ENCODE measurements around the gene PADI4.
"Not testable (repeated sequence)": the region's sequence is repeated elsewhere in the genome, so short reads cannot be mapped to it uniquely, and the experiment has no call there.

PADI4 gene

DNA sequence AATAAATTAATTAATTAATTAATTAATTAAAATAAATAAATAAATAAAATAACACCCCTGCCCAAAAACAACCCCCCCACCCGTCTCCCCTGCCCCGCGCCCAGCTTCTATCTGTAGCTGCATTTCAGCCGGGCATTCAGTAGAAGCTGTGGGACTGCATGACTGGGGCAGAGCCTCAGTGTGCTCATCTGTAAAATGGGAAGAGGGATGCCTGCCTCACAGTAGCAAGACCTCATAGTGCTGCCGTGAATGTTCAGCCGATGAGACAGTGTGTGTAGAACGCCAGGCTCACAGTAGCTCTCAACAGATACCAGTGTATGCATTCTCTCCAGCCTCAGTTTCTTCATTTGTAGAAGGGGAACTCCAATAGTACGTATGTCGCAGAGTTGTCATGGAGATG, 8.7 kb downstream of the PADI4 start:
- Histone ChIP-seq H3K9ac (no peak overlapping the region), H3K27me3 (no peaks in the 10 kb centered on the region), H3K36me3 (no peaks in the 10 kb centered on the region), H3K4me2 (no peak overlapping the region), H3K27ac (no peak overlapping the region), H3K4me3 (no peak overlapping the region), H3K4me1 (peaks cover 0 to 21% (median 9%) of the 10 kb centered on the region in 10 experiments; a peak in 10 of 20 replicates), H4K20me1 (no peaks in the 10 kb centered on the region), H3K9me3 (replicated peaks in 1 of 11) (peaks cover 0 to 7% (median 0%) of the 10 kb centered on the region in 11 experiments; a peak in 1 of 22 replicates)
- TF ChIP-seq Cebpa-rat (IDR thresholded peaks at IDR 0.05) = no peak

DNA sequence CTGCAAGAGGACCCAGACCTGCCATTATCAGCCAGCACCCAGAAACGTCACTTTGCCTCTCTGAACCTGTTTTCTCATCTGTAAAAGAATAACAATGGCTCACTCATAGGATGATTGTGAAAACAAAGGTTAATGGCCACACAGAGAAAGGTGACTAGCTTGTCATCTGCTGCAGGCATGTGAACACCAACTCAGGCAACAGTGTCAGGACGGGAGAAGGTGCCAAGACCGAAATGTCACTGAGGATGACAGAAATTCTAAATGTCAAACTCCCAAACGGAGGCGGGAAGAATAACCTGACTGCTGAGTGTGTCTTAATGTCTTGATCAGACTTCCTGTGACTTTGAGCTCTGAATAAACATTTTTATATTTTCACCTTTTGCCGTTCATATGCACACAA, 10.3 kb downstream of the PADI4 start:
- H3K9ac ChIP-seq = no peak overlapping the region
- H3K27ac ChIP-seq = no peak overlapping the region
- H3K4me3 ChIP-seq = no peak overlapping the region
- no peak overlapping the region for H3K4me2 ChIP-seq
- peaks cover 0 to 10% (median 0%) of the 10 kb centered on the region in 10 experiments; a peak in 2 of 20 replicates for H3K4me1 ChIP-seq
- H4K20me1 ChIP-seq = no peaks in the 10 kb centered on the region
- no peaks in the 10 kb centered on the region for H3K27me3 ChIP-seq
- peaks cover 0 to 15% (median 0%) of the 10 kb centered on the region in 11 experiments; a peak in 5 of 22 replicates for H3K9me3 ChIP-seq (replicated peaks in 1 of 11)
- no peaks in the 10 kb centered on the region for H3K36me3 ChIP-seq
- TF ChIP-seq Cebpa-rat (IDR thresholded peaks at IDR 0.05) = no peak

DNA sequence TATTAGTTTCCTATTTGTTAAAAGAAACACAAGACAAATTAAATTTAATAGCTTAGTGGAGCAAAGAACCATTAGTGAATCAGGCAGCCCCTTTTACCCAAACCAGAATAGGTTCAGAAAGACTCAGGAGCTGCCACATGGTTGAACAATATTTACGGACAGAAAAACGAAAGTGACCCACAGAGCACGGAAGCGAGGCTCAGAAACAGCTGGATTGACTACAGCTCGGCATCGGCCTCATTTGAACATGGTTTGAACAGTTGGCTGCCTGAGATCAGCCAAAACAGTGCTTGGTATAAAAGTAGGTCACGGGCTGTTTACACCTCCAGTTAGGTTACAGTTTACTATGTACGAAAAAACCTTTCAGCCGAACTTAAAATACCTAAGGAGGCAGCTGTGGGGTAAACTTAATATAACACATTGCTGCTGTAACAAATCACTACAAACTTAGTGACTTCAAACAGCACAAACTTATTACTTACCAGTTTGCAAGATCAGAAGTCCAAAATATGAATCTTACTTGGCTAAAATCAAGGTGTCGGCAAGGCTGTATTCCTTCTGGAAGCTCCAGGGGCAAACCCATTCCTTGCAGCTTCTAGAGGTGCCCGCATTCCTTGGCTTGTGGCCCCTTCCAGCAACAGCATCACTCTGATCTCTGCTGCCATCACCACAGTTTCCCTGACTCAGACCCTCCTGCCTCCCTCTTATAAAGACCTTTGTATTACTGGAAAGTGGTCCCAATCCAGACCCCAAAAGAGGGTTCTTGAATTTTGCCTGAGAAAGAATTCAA, 11.8 kb downstream of the PADI4 start:
- Histone ChIP-seq H3K9me3 (replicated peaks in 1 of 11) (peaks cover 0 to 15% (median 0%) of the 10 kb centered on the region in 11 experiments; a peak in 5 of 22 replicates), H4K20me1 (no peaks in the 10 kb centered on the region), H3K4me2 (no peak overlapping the region), H3K27ac (no peak overlapping the region), H3K36me3 (no peaks in the 10 kb centered on the region), H3K9ac (no peak overlapping the region), H3K27me3 (no peaks in the 10 kb centered on the region), H3K4me3 (no peak overlapping the region), H3K4me1 (no peaks in the 10 kb centered on the region; a peak in 1 of 20 replicates)
- no peak for TF ChIP-seq Cebpa-rat (IDR thresholded peaks at IDR 0.05)

DNA sequence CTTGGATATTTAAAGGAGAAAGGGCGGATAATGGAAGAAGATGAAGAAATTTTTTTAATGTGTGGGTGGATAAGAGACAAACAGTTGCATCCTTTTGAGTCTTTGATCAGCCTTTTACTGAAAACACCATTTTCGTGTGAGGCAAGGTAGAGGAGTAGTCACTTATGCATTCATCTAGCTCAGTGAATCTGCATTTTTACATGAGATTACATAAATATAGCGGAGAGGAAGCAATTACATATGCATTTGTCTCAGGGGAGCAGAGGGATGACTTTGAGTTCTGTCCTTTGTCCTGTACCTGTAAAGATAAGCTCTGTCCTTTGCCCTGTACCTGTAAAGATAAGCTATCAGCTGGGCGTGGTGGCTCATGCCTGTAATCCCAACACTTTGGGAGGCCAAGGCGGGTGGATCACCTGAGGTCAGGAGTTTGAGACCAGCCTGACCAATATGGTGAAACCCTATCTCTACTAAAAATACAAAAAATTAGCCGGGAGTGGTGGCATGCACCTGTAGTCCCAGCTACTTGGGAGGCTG, 13.9 kb downstream of the PADI4 start:
- not testable (repeated sequence) for H3K27me3 ChIP-seq

DNA sequence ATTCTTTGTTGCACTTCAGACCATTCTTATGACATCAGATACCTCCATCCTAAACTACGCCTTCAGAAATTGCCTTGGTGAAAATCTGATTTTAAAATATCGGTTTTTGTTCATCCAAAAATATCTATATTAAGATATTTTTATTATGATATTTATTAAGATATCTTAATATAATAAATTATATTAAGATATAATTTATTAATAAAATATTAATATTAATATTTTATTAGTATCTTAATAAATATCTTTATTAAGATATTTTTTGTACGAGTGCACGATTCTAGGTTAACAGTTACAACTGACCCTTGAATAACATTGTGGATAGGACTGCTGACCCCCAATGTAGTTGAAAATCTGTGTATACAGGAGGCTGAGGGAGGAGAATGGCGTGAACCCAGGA, 20.9 kb downstream of the PADI4 start:
- no peak overlapping the region for H3K9ac ChIP-seq
- H3K4me1 ChIP-seq = no peaks in the 10 kb centered on the region
- no peaks in the 10 kb centered on the region for H3K36me3 ChIP-seq
- no peak overlapping the region for H3K4me2 ChIP-seq
- no peaks in the 10 kb centered on the region for H4K20me1 ChIP-seq
- no peak overlapping the region for H3K4me3 ChIP-seq
- H3K27ac ChIP-seq = no peak overlapping the region
- H3K9me3 ChIP-seq (replicated peaks in 1 of 11) = peaks cover 0 to 18% (median 5%) of the 10 kb centered on the region in 11 experiments; a peak in 6 of 22 replicates
- TF ChIP-seq Cebpa-rat (IDR thresholded peaks at IDR 0.05) = no peak
- no peaks in the 10 kb centered on the region for H3K27me3 ChIP-seq

More for the DNA sequence above, 13.9 kb downstream of the PADI4 start:
- not testable (repeated sequence) for H3K27ac ChIP-seq, H3K9ac ChIP-seq, H3K4me2 ChIP-seq, H3K4me1 ChIP-seq, H4K20me1 ChIP-seq, H3K4me3 ChIP-seq, H3K36me3 ChIP-seq
- peaks cover 0 to 15% (median 0%) of the 10 kb centered on the region in 11 experiments; a peak in 5 of 22 replicates for H3K9me3 ChIP-seq (replicated peaks in 1 of 11)

DNA sequence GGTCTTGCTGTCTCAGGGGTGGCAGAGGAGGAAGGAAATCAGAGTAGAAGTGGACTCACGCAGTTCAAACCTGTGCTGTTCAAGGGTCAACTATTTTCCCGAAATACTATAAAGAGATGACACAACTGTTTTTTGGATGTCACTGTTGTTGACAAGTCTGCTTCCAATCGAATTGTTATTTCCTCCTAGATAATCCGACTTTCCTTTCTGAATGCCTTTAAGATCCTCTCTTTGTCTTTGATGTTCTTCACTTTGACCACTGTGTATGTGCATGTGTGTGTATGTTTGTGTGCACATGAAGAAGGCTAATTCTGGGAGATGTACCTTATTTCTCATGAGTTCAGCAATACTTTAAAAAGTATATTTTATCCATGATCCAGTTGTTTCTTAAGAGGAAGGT, 21.6 kb downstream of the PADI4 start:
- H3K4me3 ChIP-seq = no peak overlapping the region
- no peak for TF ChIP-seq Cebpa-rat (IDR thresholded peaks at IDR 0.05)
- H3K9me3 ChIP-seq (replicated peaks in 1 of 11) = peaks cover 0 to 18% (median 5%) of the 10 kb centered on the region in 11 experiments; a peak in 6 of 22 replicates
- H3K9ac ChIP-seq = no peak overlapping the region
- H3K27ac ChIP-seq = no peak overlapping the region
- no peaks in the 10 kb centered on the region for H3K27me3 ChIP-seq
- H3K4me1 ChIP-seq = no peaks in the 10 kb centered on the region
- H3K4me2 ChIP-seq = no peak overlapping the region
- no peaks in the 10 kb centered on the region for H3K36me3 ChIP-seq
- no peaks in the 10 kb centered on the region for H4K20me1 ChIP-seq

DNA sequence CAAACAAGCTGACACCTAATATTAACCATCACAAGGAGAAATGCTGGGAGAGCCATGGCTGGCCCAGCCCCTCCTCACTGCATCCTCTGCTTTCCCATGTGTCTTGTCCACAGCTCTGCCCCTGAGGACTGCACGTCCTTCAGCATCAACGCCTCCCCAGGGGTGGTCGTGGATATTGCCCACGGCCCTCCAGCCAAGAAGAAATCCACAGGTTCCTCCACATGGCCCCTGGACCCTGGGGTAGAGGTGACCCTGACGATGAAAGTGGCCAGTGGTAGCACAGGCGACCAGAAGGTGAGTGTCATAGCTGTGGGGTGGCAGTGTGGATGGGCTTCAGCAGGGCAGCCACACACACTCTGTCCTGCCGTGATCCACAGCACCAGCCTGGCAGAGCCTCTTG, 22.9 kb downstream of the PADI4 start:
- no peak overlapping the region for H3K27ac ChIP-seq
- no peak overlapping the region for H3K4me2 ChIP-seq
- no peaks in the 10 kb centered on the region for H3K27me3 ChIP-seq
- no peaks in the 10 kb centered on the region for H4K20me1 ChIP-seq
- TF ChIP-seq Cebpa-rat (IDR thresholded peaks at IDR 0.05) = no peak
- H3K4me3 ChIP-seq = no peak overlapping the region
- H3K4me1 ChIP-seq = no peaks in the 10 kb centered on the region; a peak in 1 of 20 replicates
- peaks cover 0 to 18% (median 5%) of the 10 kb centered on the region in 11 experiments; a peak in 6 of 22 replicates for H3K9me3 ChIP-seq (replicated peaks in 1 of 11)
- no peaks in the 10 kb centered on the region for H3K36me3 ChIP-seq
- no peak overlapping the region for H3K9ac ChIP-seq

DNA sequence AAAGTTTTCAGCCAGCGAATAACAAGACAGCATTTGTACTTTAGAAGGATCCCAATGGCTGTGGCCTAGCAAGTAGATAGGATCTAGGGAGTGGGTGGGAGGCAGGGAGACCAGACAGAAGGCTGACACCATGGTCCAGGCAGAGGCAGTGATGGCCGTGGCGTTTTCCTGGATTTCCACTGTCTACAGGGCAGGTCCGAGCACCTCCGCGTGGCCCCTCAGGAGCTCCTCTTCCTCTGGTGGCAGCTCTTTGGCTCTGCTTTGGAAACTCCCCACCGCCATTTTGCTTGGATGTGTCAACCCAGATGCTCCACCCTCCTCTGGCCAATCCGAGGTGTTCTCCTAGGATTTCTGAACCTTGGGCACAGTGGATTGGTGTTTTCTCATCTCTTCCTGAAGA, 25.1 kb downstream of the PADI4 start:
- H4K20me1 ChIP-seq = no peaks in the 10 kb centered on the region
- peaks cover 0 to 18% (median 5%) of the 10 kb centered on the region in 11 experiments; a peak in 6 of 22 replicates for H3K9me3 ChIP-seq (replicated peaks in 1 of 11)
- no peaks in the 10 kb centered on the region for H3K36me3 ChIP-seq
- H3K9ac ChIP-seq = no peak overlapping the region
- no peak overlapping the region for H3K27ac ChIP-seq
- no peak overlapping the region for H3K4me2 ChIP-seq
- no peak overlapping the region for H3K4me3 ChIP-seq
- H3K4me1 ChIP-seq = no peaks in the 10 kb centered on the region; a peak in 1 of 20 replicates
- no peaks in the 10 kb centered on the region for H3K27me3 ChIP-seq
- TF ChIP-seq Cebpa-rat (IDR thresholded peaks at IDR 0.05) = no peak

DNA sequence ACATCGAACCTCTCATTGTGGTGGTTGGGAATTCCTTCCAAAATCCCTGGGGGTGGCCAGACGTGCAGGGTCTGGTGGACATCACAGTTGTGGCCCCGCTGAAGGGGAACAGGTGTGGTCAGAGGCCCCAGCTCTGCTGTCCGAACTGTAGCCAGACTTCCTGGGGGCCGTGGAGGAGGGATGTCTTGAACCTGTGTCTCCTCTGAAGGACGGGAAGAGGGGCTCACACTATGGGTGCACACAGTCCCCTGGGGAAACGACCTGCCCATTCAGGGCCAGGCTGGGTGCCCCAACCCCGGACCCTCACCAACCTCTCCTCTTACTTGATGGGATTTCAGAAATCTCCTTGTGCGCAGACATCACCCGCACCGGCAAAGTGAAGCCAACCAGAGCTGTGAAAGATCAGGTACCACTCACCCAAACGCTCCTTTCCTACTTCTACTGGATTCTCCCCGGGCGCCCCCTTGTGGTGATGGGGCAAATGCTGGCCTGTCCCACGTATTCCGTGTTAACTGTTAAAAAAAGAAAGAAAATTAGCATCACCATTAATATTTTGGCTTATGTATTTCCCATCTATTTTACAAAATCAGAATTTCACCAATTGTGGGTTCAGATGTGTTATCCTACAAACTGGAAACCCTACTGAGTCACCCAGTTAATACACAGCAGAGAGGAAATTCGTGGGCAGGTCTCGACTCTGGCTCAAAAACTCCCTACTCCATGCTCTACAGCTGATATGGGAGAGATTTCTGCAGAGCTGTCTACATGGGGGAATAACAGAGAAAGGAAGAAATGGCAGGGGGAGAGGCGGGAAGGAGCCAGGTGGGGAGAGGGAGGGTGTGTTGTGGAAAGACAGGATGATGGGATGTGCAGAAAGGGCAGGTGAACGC, 28.1 kb downstream of the PADI4 start:
- Histone ChIP-seq H3K27me3 (no peaks in the 10 kb centered on the region), H4K20me1 (no peaks in the 10 kb centered on the region), H3K9ac (no peak overlapping the region), H3K4me1 (peaks cover 0 to 5% (median 0%) of the 10 kb centered on the region in 10 experiments; a peak in 3 of 20 replicates), H3K4me3 (no peak overlapping the region), H3K4me2 (no peak overlapping the region), H3K36me3 (no peaks in the 10 kb centered on the region), H3K9me3 (replicated peaks in 1 of 11) (peaks cover 0 to 11% (median 0%) of the 10 kb centered on the region in 11 experiments; a peak in 5 of 22 replicates), H3K27ac (no peak overlapping the region)
- TF ChIP-seq Cebpa-rat (IDR thresholded peaks at IDR 0.05) = no peak
